Activated naive CD8-positive, alpha-beta T cell treated with anti-CD3 and anti-CD28 coated beads, Interleukin-2, amount 10 ng/mL, durations not matched to agents 7 days and 5 days (primary cell): ENCODE data around the gene NDUFAB1. TPM values are rescaled to one million over a fixed set of nuclear protein-coding genes. Genes with fewer than 3 reads are reported as not detected.
A peak's percentile ranks its signal among the peaks of the same experiment; 100 is the strongest.
"Not testable (repeated sequence)": the region's sequence is repeated elsewhere in the genome, so short reads cannot be mapped to it uniquely, and the experiment has no call there.

Experiments
- ATAC-seq: fragments of 150-1000 bp; cut with Tn5 transposase; one replicate; pipeline ENCODE4 v1.10.0; 2021; ENCODE audit warnings: low read depth, moderate library complexity
- POLR2A ChIA-PET: fragments of 350-600 bp; sonication (Branson Sonifier 250); formaldehyde crosslinking; loops from one replicate; lab custom pipeline; 2021; ENCODE audit warnings: antibody characterized with exemption; lab: Charles Lee
- DNase-seq: peaks from one replicate; pipeline ENCODE4 v3.0.0; 2021
- H3K27ac Mint-ChIP-seq: one replicate; pipeline ENCODE4 v1.8.0; 2022; ENCODE audit warnings: mild to moderate bottlenecking, mixed read lengths
- H3K27me3 Mint-ChIP-seq: one replicate; pipeline ENCODE4 v1.8.0; 2022; ENCODE audit warnings: mild to moderate bottlenecking, moderate library complexity, mixed read lengths
- H3K36me3 Mint-ChIP-seq: one replicate; pipeline ENCODE4 v1.8.0; 2021; ENCODE audit warnings: mild to moderate bottlenecking, mixed read lengths
- H3K4me1 Mint-ChIP-seq: one replicate; pipeline ENCODE4 v1.8.0; 2021; ENCODE audit warnings: mixed read lengths
- H3K4me3 Mint-ChIP-seq: one replicate; pipeline ENCODE4 v1.8.0; 2022; ENCODE audit warnings: mild to moderate bottlenecking, moderate library complexity, mixed read lengths
- H3K9me3 Mint-ChIP-seq: one replicate; pipeline ENCODE4 v1.8.0; 2021; ENCODE audit warnings: mixed read lengths
- total RNA-seq, 2 experiments: library from RNA; stranded (reverse); gene quantifications; one replicate each; pipeline ENCODE4 v1.2.3, GENCODE V29; 2021

NDUFAB1 gene
- total RNA-seq, 2 experiments from 2014 or later: 65.0 to 66.3 TPM

GRCh38 chr16:23609929-23610328, 13.8 kb upstream of the NDUFAB1 start:
- no peak for ATAC-seq
- Mint-ChIP-seq H3K4me1 (no peaks in the 10 kb centered on the region), H3K27ac (no peak overlapping the region), H3K4me3 (no peak overlapping the region), H3K9me3 (no peaks in the 10 kb centered on the region), H3K27me3 (no peaks in the 10 kb centered on the region), H3K36me3 (peaks cover 15% of the 10 kb centered on the region)
- DNase-seq: no peak
- POLR2A ChIA-PET: no interaction called here

GRCh38 chr16:23608194-23608593, 12.1 kb upstream of the NDUFAB1 start:
- DNase-seq (no peak), ATAC-seq (no peak)
- no peaks in the 10 kb centered on the region for H3K27me3 Mint-ChIP-seq
- no peak overlapping the region for H3K4me3 Mint-ChIP-seq
- H3K9me3 Mint-ChIP-seq: no peaks in the 10 kb centered on the region
- POLR2A ChIA-PET: no interaction called here
- H3K4me1 Mint-ChIP-seq: no peaks in the 10 kb centered on the region
- peaks cover 15% of the 10 kb centered on the region for H3K36me3 Mint-ChIP-seq
- H3K27ac Mint-ChIP-seq: no peak overlapping the region

DNA sequence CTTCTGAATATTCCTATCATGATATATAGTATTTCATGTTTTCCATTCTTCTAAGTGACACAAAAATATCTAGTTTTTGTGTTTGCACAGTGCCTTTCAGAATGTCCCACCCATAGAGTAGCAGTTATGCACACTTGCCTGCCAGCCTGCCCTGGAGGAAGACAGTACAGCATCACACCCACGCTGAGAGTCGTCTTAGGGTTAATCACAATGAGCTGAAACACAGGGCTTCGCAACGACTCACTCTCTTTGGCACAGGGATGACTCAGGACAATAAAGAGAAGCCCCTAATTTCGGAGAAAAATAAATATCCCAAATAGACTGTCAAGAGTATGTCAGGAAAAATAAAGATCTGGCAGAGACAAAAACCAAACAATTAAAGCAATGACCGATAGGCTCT, 11.6 kb upstream of the NDUFAB1 start:
- Mint-ChIP-seq H3K27me3 (no peaks in the 10 kb centered on the region), H3K4me3 (no peak overlapping the region), H3K4me1 (no peaks in the 10 kb centered on the region), H3K36me3 (peaks cover 15% of the 10 kb centered on the region), H3K9me3 (no peaks in the 10 kb centered on the region), H3K27ac (no peak overlapping the region)
- POLR2A ChIA-PET: interaction anchor here (0.6 kb wide), 1 partner anchor 23 kb away, joined by 3 read pairs; no protein-coding TSS in a partner anchor
- DNase-seq: no peak
- ATAC-seq: no peak

GRCh38 chr16:23597003-23597756, 1.1 kb upstream of the NDUFAB1 start:
- peak; percentile 32 for DNase-seq
- H3K4me3 Mint-ChIP-seq: peak overlapping the region; percentile 43
- H3K27ac Mint-ChIP-seq: peak overlapping the region; percentile 54
- peaks cover 17% of the 10 kb centered on the region for H3K4me1 Mint-ChIP-seq
- POLR2A ChIA-PET: interaction anchor here (0.7 to 1.9 kb wide), 3 partner anchors 38 to 44 kb away, joined by 3 to 9 read pairs (median 4); partner anchors contain the start of genes DCTN5, EARS2, PALB2 and UBFD1
- no peaks in the 10 kb centered on the region for H3K9me3 Mint-ChIP-seq
- peaks cover 6% of the 10 kb centered on the region for H3K36me3 Mint-ChIP-seq
- ATAC-seq: no peak
- H3K27me3 Mint-ChIP-seq: no peaks in the 10 kb centered on the region

GRCh38 chr16:23595246-23595950, 718 bp downstream of the NDUFAB1 start:
- Mint-ChIP-seq H3K36me3 (peaks cover 18% of the 10 kb centered on the region), H3K27ac (peak overlapping the region; percentile 57), H3K4me1 (peaks cover 20% of the 10 kb centered on the region), H3K4me3 (peak overlapping the region; percentile 84), H3K27me3 (no peaks in the 10 kb centered on the region), H3K9me3 (no peaks in the 10 kb centered on the region)
- POLR2A ChIA-PET: interaction anchor here (1.0 kb wide), 1 partner anchor 39 kb away, joined by 3 read pairs; no protein-coding TSS in a partner anchor
- DNase-seq: no peak
- no peak for ATAC-seq

- no peaks in the 10 kb centered on the region for H3K27me3 Mint-ChIP-seq
- POLR2A ChIA-PET: no interaction called here
- H3K27ac Mint-ChIP-seq: no peak overlapping the region
- DNase-seq (no peak), ATAC-seq (no peak)
- H3K36me3 Mint-ChIP-seq: peaks cover 23% of the 10 kb centered on the region
- H3K4me1 Mint-ChIP-seq: peaks cover 20% of the 10 kb centered on the region
- H3K4me3 Mint-ChIP-seq: no peak overlapping the region
- no peaks in the 10 kb centered on the region for H3K9me3 Mint-ChIP-seq
These were observed 1.9 kb downstream of the NDUFAB1 start for GRCh38 chr16:23594186-23594585.

GRCh38 chr16:23590181-23590580, 5.9 kb downstream of the NDUFAB1 start:
- Mint-ChIP-seq H3K9me3 (no peaks in the 10 kb centered on the region), H3K36me3 (peaks cover 27% of the 10 kb centered on the region), H3K27me3 (no peaks in the 10 kb centered on the region), H3K4me1 (peaks cover 15% of the 10 kb centered on the region), H3K4me3 (no peak overlapping the region), H3K27ac (no peak overlapping the region)
- POLR2A ChIA-PET: interaction anchor here (0.7 kb wide), 1 partner anchor 80 kb away, joined by 5 read pairs; the partner anchor contains the start of gene GGA2
- DNase-seq (no peak), ATAC-seq (no peak)

DNA sequence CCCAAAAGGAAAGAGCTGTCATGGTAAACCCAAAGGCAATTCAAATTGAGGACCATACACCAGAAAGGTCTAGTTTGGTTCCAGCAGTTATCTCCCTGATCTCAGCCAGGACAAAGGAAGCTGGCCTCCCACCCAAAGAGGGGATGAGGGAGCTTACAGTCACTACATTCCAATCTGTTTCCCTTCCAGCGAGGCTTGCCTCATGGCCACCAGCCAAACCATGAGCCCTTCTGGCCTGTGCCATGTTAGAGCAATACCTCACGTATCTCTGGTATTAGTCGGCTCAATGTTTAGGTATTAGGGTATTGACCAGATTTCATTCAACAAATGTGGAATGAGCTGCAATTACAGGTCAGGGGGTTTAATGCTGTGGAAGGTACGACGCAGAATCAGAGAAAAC, 8.4 kb downstream of the NDUFAB1 start:
- DNase-seq (no peak), ATAC-seq (no peak)
- Mint-ChIP-seq H3K4me1 (peaks cover 7% of the 10 kb centered on the region), H3K4me3 (no peak overlapping the region), H3K27me3 (no peaks in the 10 kb centered on the region), H3K9me3 (no peaks in the 10 kb centered on the region), H3K27ac (no peak overlapping the region), H3K36me3 (peaks cover 26% of the 10 kb centered on the region)
- POLR2A ChIA-PET: no interaction called here

DNA sequence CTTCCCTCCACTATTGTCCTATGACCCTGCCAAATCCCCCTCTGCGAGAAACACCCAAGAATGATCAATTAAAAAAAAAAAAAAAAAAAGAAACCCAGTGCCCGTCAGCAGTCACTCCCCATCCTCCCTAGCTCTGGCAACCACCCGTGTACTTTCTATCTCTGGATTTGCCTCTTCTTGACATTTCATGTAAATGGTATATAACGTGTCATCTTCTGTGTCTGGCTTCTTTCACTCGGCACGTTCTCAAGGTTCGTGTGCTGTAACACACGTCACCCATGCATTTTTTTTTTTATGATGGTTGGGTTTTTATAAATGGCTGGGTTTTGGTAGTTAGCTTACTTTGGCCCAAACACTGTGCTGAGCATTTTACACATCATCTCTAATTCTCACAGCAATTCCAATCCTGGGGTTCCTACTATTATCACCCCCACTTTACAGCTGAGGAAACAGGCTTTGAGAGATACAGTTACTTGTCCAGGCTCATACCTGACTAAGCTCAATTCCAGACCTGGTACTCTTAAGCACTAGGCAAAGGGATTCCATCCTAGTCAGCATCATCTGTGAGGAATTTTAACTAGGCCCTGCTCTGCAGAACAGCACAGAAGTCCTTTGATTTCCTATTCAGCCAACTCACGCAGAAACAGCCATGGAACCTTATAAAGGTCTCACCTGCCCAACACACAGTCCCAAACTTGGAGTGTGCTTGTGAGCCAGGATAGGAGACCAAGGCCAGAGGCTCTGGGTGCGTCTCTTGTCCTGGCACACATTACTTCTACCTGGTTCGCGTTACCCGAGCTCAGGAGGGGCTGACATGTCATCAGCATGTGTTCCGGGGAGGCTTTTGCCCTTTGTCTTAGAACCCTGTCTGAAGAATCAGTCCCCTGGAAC, 11.7 kb downstream of the NDUFAB1 start:
- DNase-seq (no peak), ATAC-seq (no peak)
- H3K4me3 Mint-ChIP-seq: no peak overlapping the region
- no peaks in the 10 kb centered on the region for H3K27me3 Mint-ChIP-seq
- H3K27ac Mint-ChIP-seq: no peak overlapping the region
- POLR2A ChIA-PET: no interaction called here
- H3K36me3 Mint-ChIP-seq: peaks cover 15% of the 10 kb centered on the region
- no peaks in the 10 kb centered on the region for H3K9me3 Mint-ChIP-seq
- H3K4me1 Mint-ChIP-seq: no peaks in the 10 kb centered on the region

DNA sequence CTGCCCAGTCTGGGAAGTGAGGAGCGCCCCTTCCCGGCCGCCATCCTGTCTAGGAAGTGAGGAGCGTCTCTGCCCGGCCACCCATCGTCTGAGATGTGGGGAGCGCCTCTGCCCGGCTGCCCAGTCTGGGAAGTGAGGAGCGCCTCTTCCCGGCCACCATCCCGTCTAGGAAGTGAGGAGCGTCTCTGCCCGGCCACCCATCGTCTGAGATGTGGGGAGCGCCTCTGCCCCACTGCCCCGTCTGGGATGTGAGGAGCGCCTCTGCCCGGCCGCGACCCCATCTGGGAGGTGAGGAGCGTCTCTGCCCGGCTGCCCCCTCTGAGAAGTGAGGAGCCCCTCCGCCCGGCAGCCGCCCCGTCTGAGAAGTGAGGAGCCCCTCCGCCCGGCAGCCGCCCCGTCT, 12.8 kb downstream of the NDUFAB1 start:
- DNase-seq, H3K4me3 Mint-ChIP-seq, H3K9me3 Mint-ChIP-seq, H3K4me1 Mint-ChIP-seq, POLR2A ChIA-PET, H3K27me3 Mint-ChIP-seq, ATAC-seq, H3K27ac Mint-ChIP-seq: not testable (repeated sequence)
- H3K36me3 Mint-ChIP-seq: peaks cover 11% of the 10 kb centered on the region

GRCh38 chr16:23581764-23582163, 14.4 kb downstream of the NDUFAB1 start:
- Mint-ChIP-seq H3K27ac (no peak overlapping the region), H3K27me3 (no peaks in the 10 kb centered on the region), H3K9me3 (no peaks in the 10 kb centered on the region), H3K4me3 (no peak overlapping the region), H3K36me3 (peaks cover 11% of the 10 kb centered on the region), H3K4me1 (no peaks in the 10 kb centered on the region)
- DNase-seq (no peak), ATAC-seq (no peak)
- POLR2A ChIA-PET: no interaction called here

DNA sequence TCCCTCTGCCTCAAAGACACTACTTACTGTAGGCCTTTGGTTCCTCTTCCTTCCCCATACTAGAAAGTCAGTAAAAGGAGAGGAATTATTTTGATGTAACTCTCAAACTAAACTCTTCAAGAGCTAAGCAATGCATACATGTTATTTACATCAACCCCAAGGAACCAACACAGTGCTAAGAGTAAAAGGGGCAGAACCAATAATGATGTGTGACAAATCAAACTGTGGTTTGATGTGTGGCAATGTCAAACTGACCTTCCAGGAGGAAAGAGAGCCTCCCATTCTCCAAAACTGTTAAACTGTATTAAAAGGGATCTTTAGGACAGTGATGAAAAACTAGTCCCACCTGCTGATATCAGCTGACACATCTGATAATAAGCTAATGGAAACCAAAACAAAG, 15.7 kb downstream of the NDUFAB1 start:
- H3K4me1 Mint-ChIP-seq: no peaks in the 10 kb centered on the region
- POLR2A ChIA-PET: no interaction called here
- no peak overlapping the region for H3K27ac Mint-ChIP-seq
- DNase-seq (no peak), ATAC-seq (no peak)
- H3K4me3 Mint-ChIP-seq: no peak overlapping the region
- peaks cover 10% of the 10 kb centered on the region for H3K36me3 Mint-ChIP-seq
- no peaks in the 10 kb centered on the region for H3K27me3 Mint-ChIP-seq
- no peaks in the 10 kb centered on the region for H3K9me3 Mint-ChIP-seq

DNA sequence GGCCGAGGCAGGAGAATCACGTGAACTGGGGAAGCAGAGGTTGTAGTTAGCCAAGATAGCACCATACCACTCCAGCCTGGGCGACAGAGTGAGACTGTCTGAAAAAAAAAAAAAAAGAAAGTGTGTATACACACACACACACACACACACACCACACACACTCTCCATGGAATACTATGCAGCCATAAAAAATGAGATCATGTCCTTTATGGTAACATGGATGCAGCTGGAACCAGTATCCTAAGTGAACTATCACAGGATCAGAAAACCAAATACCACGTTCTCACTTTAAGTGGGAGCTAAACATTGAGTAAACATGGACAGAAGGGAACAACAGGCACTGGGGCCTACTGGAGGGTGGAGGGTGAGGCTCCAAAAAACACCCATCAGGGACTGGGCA, 16.7 kb downstream of the NDUFAB1 start:
- POLR2A ChIA-PET: no interaction called here
- no peaks in the 10 kb centered on the region for H3K4me1 Mint-ChIP-seq
- peaks cover 11% of the 10 kb centered on the region for H3K36me3 Mint-ChIP-seq
- no peak overlapping the region for H3K27ac Mint-ChIP-seq
- no peaks in the 10 kb centered on the region for H3K9me3 Mint-ChIP-seq
- ATAC-seq (no peak), DNase-seq (no peak)
- H3K27me3 Mint-ChIP-seq: no peaks in the 10 kb centered on the region
- H3K4me3 Mint-ChIP-seq: no peak overlapping the region
